KMS-11 (cell line): Measurements from ENCODE around the gene EME1.

Experiments used
- H2AFZ ChIP-seq: fragments of 200-600 bp; sonication (generic); 2 replicates; pipeline ENCODE4 v1.6.1; 2016; ENCODE audit warnings: antibody characterized with exemption, mixed run types, low read depth
- H3K27ac ChIP-seq: fragments of 200-600 bp; sonication (generic); 2 replicates; pipeline ENCODE4 v1.6.1; 2016; ENCODE audit warnings: mild to moderate bottlenecking, mixed run types
- H3K27me3 ChIP-seq: fragments of 200-600 bp; sonication (generic); 2 replicates; pipeline ENCODE4 v1.6.1; 2017; ENCODE audit warnings: mild to moderate bottlenecking, low read depth, mixed run types, moderate library complexity; ENCODE audit not compliant: insufficient read depth
- H3K36me3 ChIP-seq: fragments of 200-600 bp; sonication (generic); 2 replicates; pipeline ENCODE4 v1.6.1; 2017; ENCODE audit warnings: mild to moderate bottlenecking, mixed run types; ENCODE audit not compliant: insufficient read depth
- H3K4me1 ChIP-seq: fragments of 200-600 bp; sonication (generic); 2 replicates; pipeline ENCODE4 v1.6.1; 2016; ENCODE audit warnings: mild to moderate bottlenecking, low read depth, mixed run types; ENCODE audit not compliant: poor library complexity, severe bottlenecking
- H3K4me2 ChIP-seq: fragments of 200-600 bp; sonication (generic); 2 replicates; pipeline ENCODE4 v1.7.0; 2016; ENCODE audit warnings: mild to moderate bottlenecking, mixed run types
- H3K4me3 ChIP-seq: fragments of 200-600 bp; sonication (generic); IDR thresholded peaks from 2 replicates; pipeline ENCODE4 v1.6.1; 2017; ENCODE audit warnings: low read depth, low read length, mixed read lengths; ENCODE audit not compliant: insufficient read depth
- H3K79me2 ChIP-seq: fragments of 200-600 bp; sonication (generic); 2 replicates; pipeline ENCODE4 v1.6.1; 2016; ENCODE audit warnings: low read depth, mixed run types; ENCODE audit not compliant: insufficient read depth
- H3K9ac ChIP-seq: fragments of 200-600 bp; sonication (generic); 2 replicates; pipeline ENCODE4 v1.6.1; 2016; ENCODE audit warnings: mild to moderate bottlenecking, mixed run types
- H4K20me1 ChIP-seq: fragments of 200-600 bp; sonication (generic); 2 replicates; pipeline ENCODE4 v1.6.1; 2016; ENCODE audit warnings: mild to moderate bottlenecking, mixed run types; ENCODE audit not compliant: insufficient read depth
- TF ChIP-seq, protein P1 (sequence below): fragments of 200-600 bp; sonication (generic); conservative IDR thresholded peaks from 2 replicates; pipeline ENCODE4 v1.6.1; 2017; ENCODE audit warnings: low read depth, mild to moderate bottlenecking, antibody characterized with exemption, low read length, moderate library complexity, mixed read lengths

EME1 gene

DNA sequence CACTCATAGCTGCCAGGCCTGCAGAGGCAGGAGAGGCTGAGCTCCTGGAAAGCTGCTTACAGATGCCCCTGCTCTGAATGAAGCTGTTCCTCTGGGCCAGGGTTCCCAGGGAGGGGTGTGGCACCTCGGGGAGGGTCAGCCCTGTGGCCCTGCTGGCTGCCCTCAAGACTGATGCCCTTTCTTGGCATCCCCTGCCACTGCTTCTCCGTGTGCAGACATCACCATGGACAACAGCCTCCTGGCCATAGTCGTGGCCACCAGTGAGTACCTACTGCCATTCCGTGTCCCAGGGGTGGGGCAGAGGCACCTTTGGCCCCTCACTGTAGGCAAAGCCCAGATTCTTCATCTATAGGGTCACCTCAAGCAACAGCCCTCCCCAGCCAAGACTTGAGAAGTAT, 9.0 kb upstream of the EME1 start:
- no peaks in the 10 kb centered on the region for H3K27me3 ChIP-seq
- TF ChIP-seq, protein P1, sequence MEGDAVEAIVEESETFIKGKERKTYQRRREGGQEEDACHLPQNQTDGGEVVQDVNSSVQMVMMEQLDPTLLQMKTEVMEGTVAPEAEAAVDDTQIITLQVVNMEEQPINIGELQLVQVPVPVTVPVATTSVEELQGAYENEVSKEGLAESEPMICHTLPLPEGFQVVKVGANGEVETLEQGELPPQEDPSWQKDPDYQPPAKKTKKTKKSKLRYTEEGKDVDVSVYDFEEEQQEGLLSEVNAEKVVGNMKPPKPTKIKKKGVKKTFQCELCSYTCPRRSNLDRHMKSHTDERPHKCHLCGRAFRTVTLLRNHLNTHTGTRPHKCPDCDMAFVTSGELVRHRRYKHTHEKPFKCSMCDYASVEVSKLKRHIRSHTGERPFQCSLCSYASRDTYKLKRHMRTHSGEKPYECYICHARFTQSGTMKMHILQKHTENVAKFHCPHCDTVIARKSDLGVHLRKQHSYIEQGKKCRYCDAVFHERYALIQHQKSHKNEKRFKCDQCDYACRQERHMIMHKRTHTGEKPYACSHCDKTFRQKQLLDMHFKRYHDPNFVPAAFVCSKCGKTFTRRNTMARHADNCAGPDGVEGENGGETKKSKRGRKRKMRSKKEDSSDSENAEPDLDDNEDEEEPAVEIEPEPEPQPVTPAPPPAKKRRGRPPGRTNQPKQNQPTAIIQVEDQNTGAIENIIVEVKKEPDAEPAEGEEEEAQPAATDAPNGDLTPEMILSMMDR = no peak
- no peak overlapping the region for H3K9ac ChIP-seq
- 0 out of 2 replicates have a peak, but pooled peaks cover 4% of the 10 kb centered on the region for H3K36me3 ChIP-seq
- no peaks in the 10 kb centered on the region for H4K20me1 ChIP-seq
- no peak overlapping the region for H2AFZ ChIP-seq
- no peaks in the 10 kb centered on the region for H3K79me2 ChIP-seq
- H3K4me2 ChIP-seq = no peak overlapping the region
- no peak overlapping the region for H3K27ac ChIP-seq
- H3K4me3 ChIP-seq = no peak overlapping the region
- peaks cover 10% of the 10 kb centered on the region for H3K4me1 ChIP-seq

DNA sequence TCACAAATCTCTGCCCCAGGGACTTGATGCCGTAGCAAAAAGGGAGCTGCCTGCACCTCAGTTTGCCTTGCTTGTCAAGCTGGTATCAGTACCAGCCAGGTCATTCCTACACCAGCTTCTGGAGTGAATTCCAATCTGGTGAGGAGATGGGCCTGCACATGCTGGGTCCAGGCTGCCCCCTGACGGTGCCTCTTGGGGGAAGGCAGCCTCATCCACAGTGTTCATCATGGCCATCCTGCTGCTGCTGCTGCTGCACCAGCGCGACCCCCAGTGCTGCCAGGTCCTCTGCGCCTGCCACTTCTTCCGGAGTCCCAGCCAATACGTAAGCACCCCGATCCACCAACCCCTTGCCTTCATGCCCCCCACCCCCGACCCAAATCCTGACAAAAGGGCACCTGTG, 8.3 kb upstream of the EME1 start:
- Histone ChIP-seq H3K9ac (no peak overlapping the region), H4K20me1 (no peaks in the 10 kb centered on the region), H3K79me2 (no peaks in the 10 kb centered on the region), H2AFZ (no peak overlapping the region), H3K27ac (no peak overlapping the region), H3K36me3 (peaks cover 8% of the 10 kb centered on the region; the same call in 1 of the 2 replicates), H3K4me1 (peaks cover 10% of the 10 kb centered on the region), H3K4me3 (no peak overlapping the region), H3K27me3 (no peaks in the 10 kb centered on the region), H3K4me2 (no peak overlapping the region)
- TF ChIP-seq, protein P1 = no peak

DNA sequence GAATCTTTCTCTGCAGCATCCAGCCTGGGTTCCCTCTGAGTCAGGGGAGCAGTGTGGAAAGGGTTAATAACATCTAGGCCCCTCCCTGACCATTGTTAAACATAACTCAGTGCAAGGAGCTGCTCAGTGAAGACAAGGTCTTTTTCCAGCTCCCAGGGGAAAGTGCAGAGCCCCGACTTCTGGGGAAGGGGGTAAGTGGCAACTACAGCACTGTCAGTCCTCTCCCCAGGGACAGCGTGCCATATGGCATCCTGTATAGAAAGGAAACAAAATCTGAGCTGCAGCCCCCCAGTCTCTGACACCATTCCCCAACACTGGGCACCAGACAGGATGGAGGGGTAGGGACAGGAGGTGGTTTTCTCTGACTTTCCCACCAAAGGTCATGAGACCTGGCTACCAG, 7.9 kb upstream of the EME1 start:
- Histone ChIP-seq H4K20me1 (no peaks in the 10 kb centered on the region), H3K9ac (no peak overlapping the region), H3K4me2 (no peak overlapping the region), H3K36me3 (peaks cover 8% of the 10 kb centered on the region; the same call in 1 of the 2 replicates), H2AFZ (no peak overlapping the region), H3K27me3 (no peaks in the 10 kb centered on the region), H3K4me1 (peaks cover 10% of the 10 kb centered on the region), H3K79me2 (no peaks in the 10 kb centered on the region), H3K4me3 (no peak overlapping the region), H3K27ac (no peak overlapping the region)
- TF ChIP-seq, protein P1 = no peak

DNA sequence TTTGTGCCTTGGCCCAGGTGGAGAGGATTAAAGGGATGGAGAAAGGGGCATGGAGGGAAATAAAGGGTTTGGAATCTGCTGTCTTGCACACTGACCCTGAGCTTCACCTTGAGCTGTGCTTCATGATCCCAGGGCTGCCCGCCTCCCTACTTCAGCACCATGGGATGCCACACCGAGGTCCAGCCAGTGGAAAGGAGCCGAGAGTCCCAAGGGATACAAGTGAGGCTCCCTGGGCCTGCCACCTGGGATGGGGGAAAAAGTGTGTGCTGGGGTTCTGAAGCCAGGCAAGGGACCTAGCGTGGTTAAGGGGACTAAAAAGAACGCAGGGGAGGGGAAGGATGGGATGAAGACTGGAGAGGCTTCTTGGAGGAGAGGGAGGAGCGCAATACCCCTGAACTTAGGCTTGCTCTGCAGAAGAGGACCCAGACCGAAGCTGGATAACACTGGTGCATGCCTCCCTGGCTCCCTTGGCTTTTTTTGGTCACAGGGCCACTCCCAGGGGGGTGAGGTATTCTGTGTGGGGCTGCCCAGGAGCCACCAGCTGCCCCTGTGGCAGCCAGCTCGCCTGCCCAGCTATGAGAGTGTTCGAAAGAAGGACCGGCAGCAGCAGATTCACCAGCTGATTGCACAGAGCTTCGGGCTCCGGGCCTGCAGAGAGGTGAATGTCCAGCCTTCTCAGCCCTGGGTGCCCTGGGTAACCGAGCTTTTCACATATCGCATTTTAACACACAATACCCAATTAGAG, 7.2 kb upstream of the EME1 start:
- Histone ChIP-seq H3K4me3 (no peak overlapping the region), H3K9ac (no peak overlapping the region), H4K20me1 (no peaks in the 10 kb centered on the region), H3K27ac (no peak overlapping the region), H2AFZ (no peak overlapping the region), H3K79me2 (peaks cover 1% of the 10 kb centered on the region; the same call in 1 of the 2 replicates), H3K36me3 (peaks cover 8% of the 10 kb centered on the region; the same call in 1 of the 2 replicates), H3K4me2 (no peak overlapping the region), H3K4me1 (peaks cover 10% of the 10 kb centered on the region), H3K27me3 (no peaks in the 10 kb centered on the region)
- TF ChIP-seq, protein P1 = no peak
